Cardiac muscle cell (in vitro differentiated cells and primary cell): ENCODE data around the gene EGLN2. TPM values are rescaled to one million over a fixed set of nuclear protein-coding genes. Genes with fewer than 3 reads are reported as not detected.
"Not testable (repeated sequence)": the region's sequence is repeated elsewhere in the genome, so short reads cannot be mapped to it uniquely, and the experiment has no call there.

Experiments used
- DNase-seq, 2 donors: peaks; one replicate each; pipeline versions ENCODE4 v3.0.0 to v3.0.0-alpha.2; 2010 to 2017; ENCODE audit warnings: low read depth in 1 of 2, low spot score in 1 of 2
- H3K27ac ChIP-seq: fragments of 200-600 bp; sonication (generic); 2 replicates; pipeline ENCODE4 v1.5.1; 2016
- H3K27me3 ChIP-seq: fragments of 200-600 bp; sonication (generic); 2 replicates; pipeline ENCODE4 v1.6.0; 2016; ENCODE audit warnings: control low read depth
- H3K36me3 ChIP-seq: fragments of 200-600 bp; sonication (generic); 2 replicates; pipeline ENCODE4 v1.5.1; 2016; ENCODE audit warnings: control low read depth
- H3K4me1 ChIP-seq: fragments of 200-600 bp; sonication (generic); 2 replicates; pipeline ENCODE4 v1.8.1; 2017; ENCODE audit warnings: low read depth, mild to moderate bottlenecking, mixed run types
- H3K4me3 ChIP-seq: fragments of 200-600 bp; sonication (generic); 2 replicates; pipeline ENCODE4 v1.5.1; 2016; ENCODE audit warnings: mild to moderate bottlenecking
- H3K9me3 ChIP-seq: fragments of 200-600 bp; sonication (generic); 2 replicates; pipeline ENCODE4 v1.5.1; 2017; ENCODE audit warnings: low read depth, mild to moderate bottlenecking, control low read depth
- polyA plus RNA-seq: library from polyadenylated mRNA; unstranded; fragments of >200 nt; fragmentation: Nextera tagmentation; extraction: Ambion mirVana; gene quantifications from 2 replicates; pipeline ENCODE4 v1.2.1, GENCODE V29; 2016
- total RNA-seq: library from RNA; depleted of rRNA; stranded (reverse); fragments of >200 nt; gene quantifications from 2 replicates; pipeline ENCODE4 v1.2.3, GENCODE V29; 2016
- TF ChIP-seq, protein P1 (sequence below): IDR thresholded peaks from 2 replicates; pipeline ENCODE4 v1.5.1; 2012; ENCODE audit warnings: low read depth, mild to moderate bottlenecking, low read length

Gene EGLN2
- total and polyA plus RNA-seq, 2 experiments from 2014 or later: 99.5 to 122 TPM

DNA sequence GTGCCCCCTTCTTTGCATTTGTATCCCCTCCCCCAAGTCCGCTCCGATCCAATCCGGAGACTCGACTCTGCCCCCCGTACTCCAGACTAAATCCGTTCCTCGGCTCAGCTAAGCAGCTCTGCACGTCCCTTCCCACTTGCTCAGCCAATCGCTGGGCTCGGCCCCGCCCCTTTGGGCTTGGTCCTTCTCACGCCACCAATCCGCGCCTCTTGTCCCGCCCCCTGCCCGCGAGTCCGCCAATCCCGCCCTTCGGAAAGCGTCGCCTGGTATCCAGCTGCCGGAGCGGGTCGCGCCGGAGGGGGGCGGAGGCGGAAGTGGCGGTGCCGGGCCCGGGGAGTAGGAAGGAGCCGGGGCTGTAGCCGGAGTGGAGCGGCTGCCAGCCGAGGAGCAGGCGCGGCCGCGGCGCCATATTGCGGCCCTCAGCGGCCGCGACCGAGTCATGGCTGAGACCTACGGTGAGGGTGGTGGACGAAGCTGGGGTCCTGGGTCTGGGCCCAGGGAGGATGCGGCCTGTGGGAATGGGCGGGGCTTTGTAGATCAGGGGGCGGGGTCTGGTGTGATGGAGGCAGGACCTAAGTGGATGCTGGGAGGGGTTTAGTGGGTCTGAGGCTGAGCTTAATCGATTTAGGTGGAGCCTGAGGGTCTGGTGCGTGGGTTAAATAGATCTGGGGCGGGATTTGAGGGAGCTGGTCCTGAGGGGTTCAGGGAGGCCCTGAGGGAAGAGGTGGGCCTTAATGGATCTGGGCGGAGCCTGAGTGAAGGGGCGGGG lies 20.9 kb upstream of the EGLN2 start, which contains the start of gene RAB4B:
TSS of gene RAB4B (plus strand) at position 311 of the 769 bp plus-strand sequence. CDS start at position 440, 129 bp downstream.
- H3K4me1 ChIP-seq: no peaks in the 10 kb centered on the region
- H3K27ac ChIP-seq: peak within 1 kb of the TSS; percentile 98
- TF ChIP-seq, protein P1, sequence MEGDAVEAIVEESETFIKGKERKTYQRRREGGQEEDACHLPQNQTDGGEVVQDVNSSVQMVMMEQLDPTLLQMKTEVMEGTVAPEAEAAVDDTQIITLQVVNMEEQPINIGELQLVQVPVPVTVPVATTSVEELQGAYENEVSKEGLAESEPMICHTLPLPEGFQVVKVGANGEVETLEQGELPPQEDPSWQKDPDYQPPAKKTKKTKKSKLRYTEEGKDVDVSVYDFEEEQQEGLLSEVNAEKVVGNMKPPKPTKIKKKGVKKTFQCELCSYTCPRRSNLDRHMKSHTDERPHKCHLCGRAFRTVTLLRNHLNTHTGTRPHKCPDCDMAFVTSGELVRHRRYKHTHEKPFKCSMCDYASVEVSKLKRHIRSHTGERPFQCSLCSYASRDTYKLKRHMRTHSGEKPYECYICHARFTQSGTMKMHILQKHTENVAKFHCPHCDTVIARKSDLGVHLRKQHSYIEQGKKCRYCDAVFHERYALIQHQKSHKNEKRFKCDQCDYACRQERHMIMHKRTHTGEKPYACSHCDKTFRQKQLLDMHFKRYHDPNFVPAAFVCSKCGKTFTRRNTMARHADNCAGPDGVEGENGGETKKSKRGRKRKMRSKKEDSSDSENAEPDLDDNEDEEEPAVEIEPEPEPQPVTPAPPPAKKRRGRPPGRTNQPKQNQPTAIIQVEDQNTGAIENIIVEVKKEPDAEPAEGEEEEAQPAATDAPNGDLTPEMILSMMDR: no peak

DNA sequence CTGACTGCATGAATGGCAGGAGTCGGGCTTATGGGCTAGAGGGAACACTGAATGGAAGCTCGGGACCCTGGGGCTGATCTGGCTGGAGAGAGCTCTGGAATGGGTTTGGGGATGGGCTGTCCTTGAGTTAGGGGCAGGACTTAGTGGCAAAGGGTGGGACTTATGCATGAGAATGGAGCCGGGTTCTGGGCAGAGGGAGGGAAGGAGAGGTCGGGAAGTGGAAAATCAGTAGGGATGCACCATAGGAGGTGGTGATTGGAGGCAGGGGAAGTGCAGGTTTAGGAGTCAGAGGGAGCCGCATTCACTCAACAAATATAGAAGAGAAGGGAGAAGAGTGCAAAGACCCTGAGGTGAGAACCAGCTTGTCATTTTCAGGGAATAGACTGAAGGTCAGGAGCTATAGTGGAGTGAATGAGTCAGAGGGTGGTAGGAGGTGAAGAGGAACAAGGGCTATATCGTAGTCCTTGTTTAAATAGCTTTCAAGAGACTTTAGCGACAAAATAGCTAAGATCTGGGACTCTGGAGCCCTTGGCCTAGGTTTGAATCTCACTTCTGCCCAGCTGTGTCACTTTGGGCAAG lies 20.2 kb upstream of the EGLN2 start:
- Histone ChIP-seq H3K27ac (peak overlapping the region; percentile 87), H3K4me1 (no peaks in the 10 kb centered on the region), H3K4me3 (peak overlapping the region; percentile 54), H3K27me3 (no peaks in the 10 kb centered on the region), H3K9me3 (no peaks in the 10 kb centered on the region), H3K36me3 (no peaks in the 10 kb centered on the region)
- DNase-seq: peak in 1 of 2 donors; percentile 96
- TF ChIP-seq, protein P1: no peak

More for the DNA sequence above, 20.9 kb upstream of the EGLN2 start, which contains the start of gene RAB4B:
- peak within 1 kb of the TSS; percentile 54 for H3K4me3 ChIP-seq
- peak; percentile 100 for DNase-seq
- H3K9me3 ChIP-seq: no peaks in the 10 kb centered on the region
- H3K27me3 ChIP-seq: no peaks in the 10 kb centered on the region
- no peaks in the 10 kb centered on the region for H3K36me3 ChIP-seq

DNA sequence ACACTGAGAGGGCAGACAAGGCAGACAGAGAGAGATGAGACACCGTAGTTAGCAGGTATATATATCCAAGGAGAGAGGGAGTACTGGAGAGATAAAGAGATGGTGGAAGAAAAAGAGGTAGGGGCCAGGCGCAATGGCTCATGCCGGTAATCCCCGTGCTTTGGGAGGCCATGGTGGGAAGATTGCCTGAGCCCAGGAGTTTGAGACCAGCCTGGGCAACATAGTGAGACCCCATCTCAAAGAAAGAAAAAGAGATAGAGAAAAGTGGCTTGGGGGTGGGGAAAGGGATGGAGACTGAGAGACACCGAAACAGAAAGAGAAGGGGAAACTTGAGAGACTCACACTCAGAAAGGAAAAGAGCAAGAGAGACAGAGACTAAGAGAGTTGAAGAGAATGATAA lies 18.4 kb upstream of the EGLN2 start:
- H3K4me1 ChIP-seq: no peaks in the 10 kb centered on the region

DNA sequence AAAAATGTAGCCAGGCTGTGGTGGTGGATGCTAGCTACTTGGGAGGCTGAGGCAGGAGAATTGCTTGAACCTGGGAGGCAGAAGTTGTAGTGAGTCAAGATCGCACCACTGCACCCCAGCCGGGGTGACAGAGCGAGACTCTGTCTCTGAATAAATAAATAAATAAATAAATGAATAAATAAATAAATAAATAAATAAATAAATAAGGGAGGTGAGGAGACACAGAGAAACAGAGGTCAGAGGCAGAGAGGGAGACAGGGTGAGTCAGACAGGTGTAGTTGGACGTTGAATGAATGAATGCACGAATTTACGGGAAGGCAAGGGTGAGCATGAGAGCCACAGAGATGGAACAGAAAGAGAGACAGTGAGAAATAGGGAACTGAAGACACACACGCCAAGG lies 17.9 kb upstream of the EGLN2 start:
- Histone ChIP-seq H3K36me3 (no peaks in the 10 kb centered on the region), H3K27ac (no peak overlapping the region), H3K9me3 (no peaks in the 10 kb centered on the region), H3K4me3 (no peak overlapping the region), H3K4me1 (no peaks in the 10 kb centered on the region), H3K27me3 (no peaks in the 10 kb centered on the region)
- DNase-seq: no peak
- TF ChIP-seq, protein P1: no peak

More for the DNA sequence above, 18.4 kb upstream of the EGLN2 start:
- Histone ChIP-seq H3K9me3 (no peaks in the 10 kb centered on the region), H3K27me3 (no peaks in the 10 kb centered on the region), H3K4me3 (no peak overlapping the region), H3K27ac (no peak overlapping the region), H3K36me3 (no peaks in the 10 kb centered on the region)
- no peak for DNase-seq
- TF ChIP-seq, protein P1: no peak

DNA sequence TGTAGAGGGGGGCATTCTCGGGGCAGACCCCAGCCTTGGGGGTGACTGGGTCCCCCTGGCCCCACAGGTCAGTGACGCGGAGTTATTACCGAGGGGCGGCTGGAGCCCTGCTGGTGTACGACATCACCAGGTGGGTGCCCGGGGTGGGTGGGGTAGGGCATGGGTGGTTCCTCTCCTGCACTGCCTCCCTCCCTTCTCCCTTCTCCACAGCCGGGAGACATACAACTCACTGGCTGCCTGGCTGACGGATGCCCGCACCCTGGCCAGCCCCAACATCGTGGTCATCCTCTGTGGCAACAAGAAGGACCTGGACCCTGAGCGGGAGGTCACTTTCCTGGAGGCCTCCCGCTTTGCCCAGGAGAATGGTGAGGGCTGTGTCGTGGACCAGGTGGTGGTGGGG lies 15.3 kb upstream of the EGLN2 start:
- no peak overlapping the region for H3K4me3 ChIP-seq
- H3K36me3 ChIP-seq: no peaks in the 10 kb centered on the region
- no peaks in the 10 kb centered on the region for H3K4me1 ChIP-seq
- H3K27ac ChIP-seq: no peak overlapping the region
- TF ChIP-seq, protein P1: no peak
- no peaks in the 10 kb centered on the region for H3K27me3 ChIP-seq
- no peaks in the 10 kb centered on the region for H3K9me3 ChIP-seq
- DNase-seq: no peak

DNA sequence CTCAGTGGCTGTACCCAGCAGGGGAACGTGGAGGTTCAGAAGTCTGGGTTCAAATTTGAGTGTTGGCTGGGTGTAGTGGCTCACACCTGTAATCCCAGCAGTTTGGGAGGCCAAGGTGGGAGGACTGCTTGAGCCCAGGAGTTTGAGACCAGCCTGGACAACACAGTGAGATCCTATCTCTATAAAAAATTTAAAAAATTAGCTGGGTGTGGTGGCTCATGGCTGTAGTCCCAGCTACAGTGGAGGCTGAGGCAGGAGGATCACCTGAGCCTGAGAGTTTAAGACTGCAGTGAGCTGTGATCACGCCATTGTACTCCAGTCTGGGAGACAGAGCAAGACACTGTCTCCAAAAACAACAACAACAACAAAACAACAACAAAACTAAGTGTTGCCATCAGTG lies 14.8 kb upstream of the EGLN2 start:
- H3K36me3 ChIP-seq, H3K27ac ChIP-seq, H3K4me3 ChIP-seq, H3K27me3 ChIP-seq, DNase-seq, H3K9me3 ChIP-seq, H3K4me1 ChIP-seq: not testable (repeated sequence)
